Activated naive CD4-positive, alpha-beta T cell treated with anti-CD3 and anti-CD28 coated beads, Interleukin-2, amount 50 U/mL, for 72 hours (primary cell): ENCODE data around the gene ATP1A1. TPM values are rescaled to one million over a fixed set of nuclear protein-coding genes. Genes with fewer than 3 reads are reported as not detected.

Experiments
- ATAC-seq, 2 donors: fragments of 150-1000 bp; cut with Tn5 transposase; 2 replicates each; pipeline ENCODE4 v1.10.0; 2021; ENCODE audit warnings: mild to moderate bottlenecking in 2 of 2, moderate library complexity in 2 of 2
- DNase-seq, 2 donors: peaks; one replicate each; pipeline ENCODE4 v3.0.0; 2021 to 2022; ENCODE audit warnings: low spot score in 2 of 2
- H3K27ac Mint-ChIP-seq, 2 donors: one replicate each; pipeline ENCODE4 v1.8.0; 2022; ENCODE audit warnings: mild to moderate bottlenecking in 2 of 2, mixed read lengths in 2 of 2
- H3K36me3 Mint-ChIP-seq, 2 donors: one replicate each; pipeline ENCODE4 v1.8.0; 2022; ENCODE audit warnings: mixed read lengths in 2 of 2
- H3K9me3 Mint-ChIP-seq, 2 donors: one replicate each; pipeline ENCODE4 v1.8.0; 2022; ENCODE audit warnings: mixed read lengths in 2 of 2
- total RNA-seq, 2 donors: library from RNA; stranded (reverse); gene quantifications; one replicate each; pipeline ENCODE4 v1.2.3, GENCODE V29; 2022

ATP1A1 gene
- total RNA-seq: 100 to 1,000 TPM; 220 to 337 TPM

- Mint-ChIP-seq H3K36me3 (peaks cover 20 to 21% of the 10 kb centered on the region in 2 donors), H3K27ac (peak within 1 kb of the TSS; percentile 97 to 98), H3K9me3 (no peaks in the 10 kb centered on the region)
- ATAC-seq: peak; percentile 61 to 71
- peak; percentile 97 to 98 for DNase-seq
Measured at GRCh38 chr1:116372651-116373430, at the start of gene ATP1A1. TSS of gene ATP1A1 (plus strand) at chr1:116373244. CDS start at chr1:116373512, 268 bp downstream.

- Mint-ChIP-seq H3K27ac (no peak overlapping the region), H3K9me3 (no peaks in the 10 kb centered on the region), H3K36me3 (peaks cover 0 to 6% of the 10 kb centered on the region in 2 donors)
- DNase-seq (no peak), ATAC-seq (no peak)
Measured at GRCh38 chr1:116323491-116323890, 49.6 kb upstream of the ATP1A1 start.

GRCh38 chr1:116324411-116324810 lies 48.6 kb upstream of the ATP1A1 start:
- Mint-ChIP-seq H3K27ac (peak overlapping the region; percentile 67 to 96), H3K36me3 (peaks cover 0 to 6% of the 10 kb centered on the region in 2 donors), H3K9me3 (no peaks in the 10 kb centered on the region)
- DNase-seq: no peak
- no peak for ATAC-seq

GRCh38 chr1:116325104-116325503 lies 47.9 kb upstream of the ATP1A1 start:
- H3K27ac Mint-ChIP-seq: peak overlapping the region in 1 of 2 donors; percentile 67
- ATAC-seq: no peak
- peaks cover 0 to 6% of the 10 kb centered on the region in 2 donors for H3K36me3 Mint-ChIP-seq
- no peaks in the 10 kb centered on the region for H3K9me3 Mint-ChIP-seq
- no peak for DNase-seq

GRCh38 chr1:116325922-116326321 lies 47.1 kb upstream of the ATP1A1 start:
- H3K27ac Mint-ChIP-seq: peak overlapping the region; percentile 88 to 91
- H3K36me3 Mint-ChIP-seq: peaks cover 0 to 6% of the 10 kb centered on the region in 2 donors
- H3K9me3 Mint-ChIP-seq: no peaks in the 10 kb centered on the region
- ATAC-seq: peak; percentile 92 to 94
- peak; percentile 37 to 58 for DNase-seq

GRCh38 chr1:116326486-116326885 lies 46.6 kb upstream of the ATP1A1 start:
- Mint-ChIP-seq H3K27ac (peak overlapping the region; percentile 88 to 91), H3K9me3 (no peaks in the 10 kb centered on the region), H3K36me3 (peaks cover 0 to 6% of the 10 kb centered on the region in 2 donors)
- ATAC-seq (no peak), DNase-seq (no peak)

- ATAC-seq (no peak), DNase-seq (no peak)
- peaks cover 0 to 6% of the 10 kb centered on the region in 2 donors for H3K36me3 Mint-ChIP-seq
- H3K27ac Mint-ChIP-seq: no peak overlapping the region
- no peaks in the 10 kb centered on the region for H3K9me3 Mint-ChIP-seq
Measured at GRCh38 chr1:116328671-116329070, 44.4 kb upstream of the ATP1A1 start.

GRCh38 chr1:116329524-116330341 lies 43.3 kb upstream of the ATP1A1 start:
- Mint-ChIP-seq H3K27ac (peak overlapping the region in 1 of 2 donors; percentile 57), H3K36me3 (peaks cover 0 to 6% of the 10 kb centered on the region in 2 donors), H3K9me3 (no peaks in the 10 kb centered on the region)
- DNase-seq: no peak
- no peak for ATAC-seq

- peaks cover 0 to 6% of the 10 kb centered on the region in 2 donors for H3K36me3 Mint-ChIP-seq
- no peak overlapping the region for H3K27ac Mint-ChIP-seq
- DNase-seq: no peak
- no peak for ATAC-seq
- H3K9me3 Mint-ChIP-seq: no peaks in the 10 kb centered on the region
Measured at GRCh38 chr1:116330342-116330652, 42.7 kb upstream of the ATP1A1 start.

GRCh38 chr1:116330846-116331245 lies 42.2 kb upstream of the ATP1A1 start:
- Mint-ChIP-seq H3K9me3 (no peaks in the 10 kb centered on the region), H3K36me3 (peaks cover 0 to 6% of the 10 kb centered on the region in 2 donors), H3K27ac (no peak overlapping the region)
- no peak for DNase-seq
- no peak for ATAC-seq

GRCh38 chr1:116331523-116331922 lies 41.5 kb upstream of the ATP1A1 start:
- DNase-seq: no peak
- peaks cover 0 to 6% of the 10 kb centered on the region in 2 donors for H3K36me3 Mint-ChIP-seq
- H3K27ac Mint-ChIP-seq: no peak overlapping the region
- no peaks in the 10 kb centered on the region for H3K9me3 Mint-ChIP-seq
- ATAC-seq: no peak

- Mint-ChIP-seq H3K27ac (no peak overlapping the region), H3K9me3 (no peaks in the 10 kb centered on the region), H3K36me3 (peaks cover 0 to 6% of the 10 kb centered on the region in 2 donors)
- ATAC-seq: no peak
- no peak for DNase-seq
Measured at GRCh38 chr1:116332451-116332850, 40.6 kb upstream of the ATP1A1 start.

GRCh38 chr1:116333171-116334014 lies 39.7 kb upstream of the ATP1A1 start:
- DNase-seq: no peak
- peaks cover 0 to 2% of the 10 kb centered on the region in 2 donors for H3K36me3 Mint-ChIP-seq

GRCh38 chr1:116334015-116334547 lies 39.0 kb upstream of the ATP1A1 start:
- no peaks in the 10 kb centered on the region for H3K36me3 Mint-ChIP-seq
- no peaks in the 10 kb centered on the region for H3K9me3 Mint-ChIP-seq
- no peak for DNase-seq
- peak overlapping the region in 1 of 2 donors; percentile 30 for H3K27ac Mint-ChIP-seq
- ATAC-seq: no peak

More at GRCh38 chr1:116333171-116334014, 39.7 kb upstream of the ATP1A1 start:
- ATAC-seq: no peak
- Mint-ChIP-seq H3K27ac (no peak overlapping the region), H3K9me3 (no peaks in the 10 kb centered on the region)

- ATAC-seq: peak in 1 of 2 donors; percentile 24
- no peak for DNase-seq
- H3K9me3 Mint-ChIP-seq: no peaks in the 10 kb centered on the region
- H3K36me3 Mint-ChIP-seq: no peaks in the 10 kb centered on the region
- H3K27ac Mint-ChIP-seq: peak overlapping the region; percentile 30 to 75
Measured at GRCh38 chr1:116334868-116335635, 38.0 kb upstream of the ATP1A1 start.
